ENCODE results near the gene C17orf58.

GRCh38 chr17:67946513-67946912 lies 49.8 kb downstream of the C17orf58 start:
- no peak for TF ChIP-seq CTCF (conservative IDR thresholded peaks at IDR 0.05; ENCODE audit: low read length)
- no peak for TF ChIP-seq EZH2phosphoT487 (IDR thresholded peaks at IDR 0.05; ENCODE audit: borderline replicate concordance, low read depth, low read length)
